Measurements from ENCODE around the gene AREG. TPM values are rescaled to one million over a fixed set of nuclear protein-coding genes. Genes with fewer than 3 reads are reported as not detected.

Gene AREG
- total RNA-seq, 1 experiment from 2014 or later = 203 TPM

- Histone ChIP-seq H3K9ac (ENCODE audit: low read length) (peak overlapping the region; percentile 3; the same call in 1 of the 2 replicates), H3K36me3 (ENCODE audit: low read depth, low read length) (peaks cover 71% of the 10 kb centered on the region), H3K27ac (ENCODE audit: low read length) (peak overlapping the region; percentile 80), H3K4me2 (ENCODE audit: low read length) (peak overlapping the region; percentile 86), H3K4me3 (ENCODE audit: low read length) (peak overlapping the region; percentile 76; the same call in 1 of the 2 replicates), H3K9me3 (ENCODE audit: low read length) (no peaks in the 10 kb centered on the region), H3K4me1 (ENCODE audit: insufficient read depth, low read length) (peaks cover 79% of the 10 kb centered on the region), H3K27me3 (ENCODE audit: low read length) (no peaks in the 10 kb centered on the region), H3K9me2 (replicated peaks; ENCODE audit: low read length) (no peaks in the 10 kb centered on the region), H3K79me2 (ENCODE audit: low read length) (peaks cover 48% of the 10 kb centered on the region), H4K20me1 (ENCODE audit: low read length) (peaks cover 14% of the 10 kb centered on the region), H3F3A (ENCODE audit: low read length, unreplicated experiment) (peaks cover 29% of the 10 kb centered on the region), H2AFZ (ENCODE audit: low read length) (no peak overlapping the region)
- ChIA-PET CTCF (no interaction called here), POLR2A (ENCODE audit: unreplicated experiment) (interaction anchor here (0.6 kb wide), 1 partner anchor 53 kb away, joined by 3 read pairs; no protein-coding TSS in a partner anchor)
- DNase-seq (no peak), ATAC-seq (no peak)
- BruUV-seq (replicated peaks) = no TSS peak
- TF ChIP-seq CTCF (conservative IDR thresholded peaks at IDR 0.05; ENCODE audit: low read depth, low read length) (no peak), EZH2phosphoT487 (IDR thresholded peaks at IDR 0.05; ENCODE audit: borderline replicate concordance, low read length) (no peak), EZH2 (IDR thresholded peaks at IDR 0.05; ENCODE audit: low read length, unreplicated experiment) (no peak)
- intact Hi-C loops (cut with micrococcal nuclease) = loop anchor here (2.0 kb wide), 4 partner anchors 75 to 221 kb away; no protein-coding TSS in a partner anchor
Measured at GRCh38 chr4:74450298-74450683, 5.4 kb downstream of the AREG start.

GRCh38 chr4:74451214-74451661 is 6.3 kb downstream of the AREG start:
- peak overlapping the region; percentile 80 for H3K27ac ChIP-seq (ENCODE audit: low read length)
- peak overlapping the region; percentile 27; the same call in 1 of the 2 replicates for H3K9ac ChIP-seq (ENCODE audit: low read length)
- H3K27me3 ChIP-seq (ENCODE audit: low read length) = no peaks in the 10 kb centered on the region
- peaks cover 74% of the 10 kb centered on the region for H3K36me3 ChIP-seq (ENCODE audit: low read depth, low read length)
- H3K9me3 ChIP-seq (ENCODE audit: low read length) = no peaks in the 10 kb centered on the region
- no TSS peak for BruUV-seq (replicated peaks)
- ATAC-seq (peak; percentile 37), DNase-seq (peak; percentile 85)
- no peaks in the 10 kb centered on the region for H3K9me2 ChIP-seq (replicated peaks; ENCODE audit: low read length)
- peaks cover 39% of the 10 kb centered on the region for H3K79me2 ChIP-seq (ENCODE audit: low read length)
- peaks cover 34% of the 10 kb centered on the region for H3F3A ChIP-seq (ENCODE audit: low read length, unreplicated experiment)
- H3K4me1 ChIP-seq (ENCODE audit: insufficient read depth, low read length) = peaks cover 88% of the 10 kb centered on the region
- intact Hi-C loops (cut with micrococcal nuclease) = loop anchor here (2.0 kb wide), 4 partner anchors 76 to 220 kb away; no protein-coding TSS in a partner anchor
- POLR2A ChIA-PET (ENCODE audit: unreplicated experiment) = interaction anchor here (0.5 to 1.0 kb wide), 4 partner anchors 36 to 210 kb away, joined by 3 to 12 read pairs (median 4); no protein-coding TSS in a partner anchor
- peaks cover 14% of the 10 kb centered on the region for H4K20me1 ChIP-seq (ENCODE audit: low read length)
- no peak for TF ChIP-seq EZH2 (IDR thresholded peaks at IDR 0.05; ENCODE audit: low read length, unreplicated experiment)
- TF ChIP-seq EZH2phosphoT487 (IDR thresholded peaks at IDR 0.05; ENCODE audit: borderline replicate concordance, low read length) = no peak
- no peak for TF ChIP-seq CTCF (conservative IDR thresholded peaks at IDR 0.05; ENCODE audit: low read depth, low read length)
- H3K4me2 ChIP-seq (ENCODE audit: low read length) = peak overlapping the region; percentile 86
- CTCF ChIA-PET = interaction anchor here (1.0 kb wide), 1 partner anchor 220 kb away, joined by 3 read pairs; no protein-coding TSS in a partner anchor
- no peak overlapping the region for H2AFZ ChIP-seq (ENCODE audit: low read length)
- peak overlapping the region; percentile 76; the same call in 1 of the 2 replicates for H3K4me3 ChIP-seq (ENCODE audit: low read length)

GRCh38 chr4:74453037-74453635 is 8.2 kb downstream of the AREG start:
- peak overlapping the region; percentile 80 for H3K27ac ChIP-seq (ENCODE audit: low read length)
- BruUV-seq (replicated peaks) = no TSS peak
- ChIA-PET CTCF (no interaction called here), POLR2A (ENCODE audit: unreplicated experiment) (no interaction called here)
- peaks cover 20% of the 10 kb centered on the region for H3K79me2 ChIP-seq (ENCODE audit: low read length)
- no peak for ATAC-seq
- H3K9ac ChIP-seq (ENCODE audit: low read length) = no peak overlapping the region
- H4K20me1 ChIP-seq (ENCODE audit: low read length) = no peaks in the 10 kb centered on the region; the same call in 1 of the 2 replicates
- no peaks in the 10 kb centered on the region for H3K27me3 ChIP-seq (ENCODE audit: low read length)
- peaks cover 31% of the 10 kb centered on the region for H3F3A ChIP-seq (ENCODE audit: low read length, unreplicated experiment)
- H3K9me2 ChIP-seq (replicated peaks; ENCODE audit: low read length) = no peaks in the 10 kb centered on the region
- TF ChIP-seq EZH2 (IDR thresholded peaks at IDR 0.05; ENCODE audit: low read length, unreplicated experiment) (no peak), CTCF (conservative IDR thresholded peaks at IDR 0.05; ENCODE audit: low read depth, low read length) (no peak), EZH2phosphoT487 (IDR thresholded peaks at IDR 0.05; ENCODE audit: borderline replicate concordance, low read length) (no peak)
- no peak overlapping the region for H2AFZ ChIP-seq (ENCODE audit: low read length)
- H3K9me3 ChIP-seq (ENCODE audit: low read length) = no peaks in the 10 kb centered on the region
- peaks cover 55% of the 10 kb centered on the region for H3K36me3 ChIP-seq (ENCODE audit: low read depth, low read length)
- H3K4me2 ChIP-seq (ENCODE audit: low read length) = 0 out of 2 replicates have a peak overlapping the region, but pooled peaks have one; percentile 3
- H3K4me1 ChIP-seq (ENCODE audit: insufficient read depth, low read length) = peaks cover 77% of the 10 kb centered on the region
- intact Hi-C loops (cut with micrococcal nuclease) = no loop called here
- H3K4me3 ChIP-seq (ENCODE audit: low read length) = no peak overlapping the region
- DNase-seq = no peak

Data from PC-3 (cell line).